VCaP (cell line): Measurements from ENCODE around the gene ST6GALNAC5.

Experiments
- H3K27ac ChIP-seq: fragments of 450-650 bp; 2 replicates; pipeline ENCODE4 v1.5.1; 2017
- TF ChIP-seq, protein P1 (sequence below): fragments of 450-650 bp; conservative IDR thresholded peaks from 2 replicates; pipeline ENCODE4 v1.5.1; 2017; ENCODE audit warnings: mild to moderate bottlenecking, moderate library complexity

The ST6GALNAC5 gene

DNA sequence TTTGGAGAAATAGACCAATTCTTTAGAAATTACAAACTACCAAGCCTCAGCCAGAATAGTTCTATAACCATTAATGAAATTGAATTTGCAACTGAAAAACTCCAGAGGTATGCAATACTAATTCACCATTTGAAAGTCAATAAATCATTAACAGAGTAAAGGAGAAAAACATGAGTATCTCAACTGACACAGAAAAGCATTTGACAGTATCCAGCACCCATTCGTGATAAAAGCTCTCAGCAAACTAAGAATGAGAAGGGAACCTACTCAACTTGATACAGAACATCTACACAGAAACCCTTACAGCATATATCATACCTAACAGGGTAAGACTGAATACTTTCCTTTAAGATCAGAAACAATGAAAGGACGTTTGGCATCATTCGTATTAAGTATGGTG, 54.3 kb downstream of the ST6GALNAC5 start:
- H3K27ac ChIP-seq: no peak overlapping the region
- TF ChIP-seq, protein P1, sequence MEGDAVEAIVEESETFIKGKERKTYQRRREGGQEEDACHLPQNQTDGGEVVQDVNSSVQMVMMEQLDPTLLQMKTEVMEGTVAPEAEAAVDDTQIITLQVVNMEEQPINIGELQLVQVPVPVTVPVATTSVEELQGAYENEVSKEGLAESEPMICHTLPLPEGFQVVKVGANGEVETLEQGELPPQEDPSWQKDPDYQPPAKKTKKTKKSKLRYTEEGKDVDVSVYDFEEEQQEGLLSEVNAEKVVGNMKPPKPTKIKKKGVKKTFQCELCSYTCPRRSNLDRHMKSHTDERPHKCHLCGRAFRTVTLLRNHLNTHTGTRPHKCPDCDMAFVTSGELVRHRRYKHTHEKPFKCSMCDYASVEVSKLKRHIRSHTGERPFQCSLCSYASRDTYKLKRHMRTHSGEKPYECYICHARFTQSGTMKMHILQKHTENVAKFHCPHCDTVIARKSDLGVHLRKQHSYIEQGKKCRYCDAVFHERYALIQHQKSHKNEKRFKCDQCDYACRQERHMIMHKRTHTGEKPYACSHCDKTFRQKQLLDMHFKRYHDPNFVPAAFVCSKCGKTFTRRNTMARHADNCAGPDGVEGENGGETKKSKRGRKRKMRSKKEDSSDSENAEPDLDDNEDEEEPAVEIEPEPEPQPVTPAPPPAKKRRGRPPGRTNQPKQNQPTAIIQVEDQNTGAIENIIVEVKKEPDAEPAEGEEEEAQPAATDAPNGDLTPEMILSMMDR: no peak

DNA sequence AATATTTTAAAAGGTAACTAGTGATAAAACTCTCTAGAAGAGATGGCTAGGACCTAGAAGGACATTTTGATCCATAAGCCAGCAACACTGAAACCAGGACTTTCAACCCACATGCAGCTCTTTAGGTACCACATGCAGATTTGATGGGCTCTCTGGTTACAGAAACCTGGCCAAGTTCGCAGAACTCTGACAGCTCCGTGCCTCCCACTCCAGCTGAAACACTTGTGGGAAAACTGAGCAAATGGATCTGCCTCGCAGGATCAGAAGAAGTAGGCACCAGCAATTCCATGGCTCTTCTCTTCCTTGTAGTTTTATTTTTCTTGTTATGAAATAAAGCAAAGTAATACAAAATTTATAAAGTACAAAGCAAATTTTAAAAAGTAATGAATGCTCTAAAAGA, 58.5 kb downstream of the ST6GALNAC5 start:
- H3K27ac ChIP-seq: no peak overlapping the region
- TF ChIP-seq, protein P1: no peak

DNA sequence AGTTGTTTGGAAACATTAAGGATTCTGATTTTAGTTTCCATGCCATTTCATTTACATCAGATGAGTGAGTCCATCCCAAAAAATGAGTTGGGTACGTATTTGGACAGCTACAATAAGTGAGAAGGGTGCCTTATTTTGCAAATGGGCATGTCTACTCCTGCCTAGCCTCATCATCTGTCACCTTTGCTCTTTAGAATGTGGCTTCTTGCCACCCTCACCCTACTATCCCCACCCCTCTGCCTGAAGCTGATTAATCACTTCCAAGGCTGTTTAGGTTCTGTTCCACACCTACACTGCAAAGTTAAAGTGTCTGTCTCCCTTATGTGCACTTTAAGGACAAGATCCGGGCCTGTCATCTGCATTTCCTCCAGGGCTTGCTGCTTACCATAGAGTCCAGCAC, 61.2 kb downstream of the ST6GALNAC5 start:
- TF ChIP-seq, protein P1: no peak
- H3K27ac ChIP-seq: no peak overlapping the region

DNA sequence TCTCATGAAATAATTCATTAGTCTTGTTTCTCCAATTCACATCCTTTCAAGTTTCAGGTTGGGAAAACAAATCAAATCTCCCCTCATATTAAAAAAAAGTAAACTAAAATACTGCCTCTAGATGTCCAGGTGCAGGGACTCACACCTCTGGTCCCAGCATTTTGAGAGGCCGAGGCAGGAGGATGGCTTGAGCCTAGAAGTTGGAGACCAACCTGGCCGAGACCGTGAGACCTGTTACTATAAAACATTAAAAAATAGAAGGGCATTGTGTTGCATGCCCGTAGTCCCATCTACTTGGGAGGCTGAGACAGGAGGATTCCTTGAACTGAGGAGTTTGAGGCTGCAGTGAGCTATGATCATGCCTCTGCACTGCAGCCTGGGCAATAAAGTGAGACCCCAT, 61.9 kb downstream of the ST6GALNAC5 start:
- TF ChIP-seq, protein P1: no peak
- no peak overlapping the region for H3K27ac ChIP-seq

DNA sequence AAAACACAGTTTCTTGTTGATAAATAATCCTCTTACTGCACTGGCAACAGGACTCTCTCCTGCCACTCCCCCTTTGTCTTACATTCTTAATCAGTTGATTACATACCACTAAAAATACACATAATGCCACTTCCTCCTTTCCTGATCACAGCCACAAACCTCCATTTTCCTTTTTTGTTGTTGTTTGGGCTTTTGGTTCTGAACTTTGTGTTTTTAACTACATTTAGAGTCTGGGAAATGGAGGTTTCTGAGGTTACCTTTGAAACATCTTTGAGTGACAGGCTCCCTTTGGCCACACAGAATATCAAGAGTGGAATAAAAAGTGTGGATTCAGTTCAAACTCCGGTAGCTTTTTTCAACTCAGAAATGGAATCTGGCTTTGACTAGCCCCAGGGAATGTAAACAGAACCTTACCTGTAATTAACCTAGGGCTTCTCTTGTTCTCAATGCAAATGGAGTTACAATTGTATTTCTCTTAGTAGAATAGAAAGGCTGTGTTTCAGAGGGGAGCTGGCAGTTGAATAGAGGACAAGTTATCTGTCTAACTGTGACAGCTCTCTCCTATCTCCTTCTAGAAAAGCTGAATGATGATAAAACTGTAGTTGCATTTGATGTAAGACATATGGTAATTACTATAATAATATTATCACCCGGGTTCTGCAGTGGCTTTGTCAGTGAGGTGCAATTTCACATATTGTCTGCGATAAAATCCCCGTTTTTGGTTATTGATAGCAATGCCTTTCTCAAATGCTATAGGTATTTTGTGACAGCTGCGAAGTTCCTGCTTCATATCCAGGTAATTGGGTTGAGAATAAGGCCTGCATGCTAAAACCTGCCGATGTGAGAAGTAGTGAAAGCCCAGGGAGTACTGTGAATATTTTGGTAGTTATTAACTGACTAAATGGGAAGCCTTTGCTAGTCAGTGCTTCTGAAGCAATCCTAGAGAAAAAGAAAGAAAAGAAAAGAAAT, 66.9 kb downstream of the ST6GALNAC5 start:
- TF ChIP-seq, protein P1: no peak
- no peak overlapping the region for H3K27ac ChIP-seq

DNA sequence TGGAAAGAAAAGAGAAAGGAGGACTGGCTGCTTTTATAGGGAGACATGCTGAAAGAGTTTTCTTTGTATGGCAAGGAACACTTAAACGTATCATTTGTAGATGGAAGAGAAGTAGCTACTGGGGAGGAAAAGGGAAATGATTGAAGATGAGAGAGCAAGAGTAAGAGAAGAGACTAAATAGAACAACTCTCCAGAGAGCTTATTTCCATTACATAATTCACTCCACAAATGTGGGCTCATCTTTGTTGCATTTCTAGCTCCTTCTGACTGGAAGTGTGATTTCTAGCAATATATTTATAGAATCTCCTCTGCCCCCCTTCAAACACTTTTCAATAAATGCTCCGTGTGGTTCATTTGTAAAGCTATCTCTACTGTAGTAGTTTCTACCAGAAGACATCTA, 71.0 kb downstream of the ST6GALNAC5 start:
- TF ChIP-seq, protein P1: no peak
- no peak overlapping the region for H3K27ac ChIP-seq

DNA sequence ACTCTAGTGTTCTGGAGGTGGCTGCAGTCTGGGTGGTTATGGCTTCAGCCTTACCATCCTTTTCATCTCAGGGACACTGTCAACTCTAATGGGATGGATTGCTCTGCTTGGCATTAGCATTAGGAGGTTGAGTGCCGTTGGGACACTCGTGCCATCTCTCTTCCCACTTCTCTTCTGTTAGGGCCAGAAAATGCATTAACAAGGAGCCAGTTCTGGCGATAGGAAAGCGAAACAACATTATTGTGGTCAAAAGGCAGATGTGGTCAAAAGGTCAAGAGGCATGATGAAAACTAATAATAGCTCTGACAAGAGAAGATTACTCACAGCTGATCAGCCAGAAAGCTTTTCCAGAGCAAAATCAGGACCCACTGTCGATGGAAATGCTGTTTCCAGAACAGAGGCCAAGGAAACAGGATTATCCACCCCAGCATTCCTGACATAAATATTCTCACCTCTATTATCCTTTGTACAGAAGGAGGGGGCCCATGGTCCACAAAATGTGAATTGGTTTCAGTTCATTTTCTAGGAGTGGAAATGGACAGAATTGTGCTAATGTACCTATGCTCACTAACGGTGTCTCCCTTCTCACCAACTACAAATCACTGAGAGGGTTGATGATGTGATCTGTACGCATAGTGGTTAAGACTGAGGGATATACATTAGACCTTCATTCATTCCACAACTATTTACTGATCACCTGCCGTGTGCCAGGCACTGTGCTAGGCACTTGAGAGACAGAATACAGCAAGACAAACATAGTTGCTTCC, 72.0 kb downstream of the ST6GALNAC5 start:
- H3K27ac ChIP-seq: no peak overlapping the region
- TF ChIP-seq, protein P1: no peak
